Neutrophil (primary cell): Measurements from ENCODE around the gene NNT.
"Not testable (repeated sequence)": the region's sequence is repeated elsewhere in the genome, so short reads cannot be mapped to it uniquely, and the experiment has no call there.

ENCODE experiments used
- H3K27ac ChIP-seq: fragments of 200-600 bp; sonication (generic); 2 replicates; pipeline ENCODE4 v1.5.1; 2016; ENCODE audit warnings: mild to moderate bottlenecking, moderate library complexity
- H3K27me3 ChIP-seq: fragments of 200-600 bp; sonication (generic); 2 replicates; pipeline ENCODE4 v1.6.0; 2016; ENCODE audit warnings: mild to moderate bottlenecking
- H3K36me3 ChIP-seq: fragments of 200-600 bp; sonication (generic); 2 replicates; pipeline ENCODE4 v1.5.1; 2017
- H3K4me1 ChIP-seq, 2 experiments: fragments of 200-600 bp in 1 of 2; sonication (generic) in 1 of 2; 1 replicate in 1 of 2; 2 replicates in 1 of 2; pipeline versions ENCODE4 v1.5.1 to v1.6.1; 2013 to 2016; ENCODE audit warnings: low read depth in 1 of 2, low read length in 1 of 2, mild to moderate bottlenecking in 1 of 2, moderate library complexity in 1 of 2; ENCODE audit not compliant: control insufficient read depth in 1 of 2, insufficient read depth in 1 of 2
- H3K4me3 ChIP-seq, 2 experiments: fragments of 200-600 bp in 1 of 2; sonication (generic) in 1 of 2; 1 replicate in 1 of 2; 2 replicates in 1 of 2; pipeline ENCODE4 v1.5.1; 2013 to 2016; ENCODE audit warnings: low read depth in 1 of 2, low read length in 1 of 2, mild to moderate bottlenecking in 1 of 2, moderate library complexity in 1 of 2
- H3K9me3 ChIP-seq: fragments of 200-600 bp; sonication (generic); 2 replicates; pipeline ENCODE4 v1.5.1; 2016
- CTCF ChIP-seq: fragments of 200-600 bp; sonication (generic); IDR thresholded peaks from 2 replicates; pipeline ENCODE4 v1.5.1; 2016; ENCODE audit warnings: antibody characterized with exemption

NNT gene

DNA sequence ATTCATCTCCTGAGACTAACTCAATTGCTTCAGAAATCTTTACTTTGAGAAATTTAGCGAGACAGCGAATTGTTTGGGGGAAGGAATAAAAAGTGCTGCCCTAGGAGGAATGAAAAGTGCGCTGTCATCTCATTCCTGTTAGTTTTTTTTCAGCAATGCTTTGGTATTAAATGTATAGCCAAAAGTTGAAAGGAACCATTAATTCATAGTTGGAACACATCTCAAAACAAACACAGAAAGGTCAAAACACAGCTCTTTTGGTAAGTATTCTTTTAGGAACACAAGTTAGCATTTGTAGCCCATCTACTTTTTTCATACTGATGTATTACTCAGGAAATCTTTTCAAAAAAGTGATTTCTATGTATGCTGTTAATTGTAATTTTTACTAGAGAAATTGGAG lies 109.1 kb downstream of the NNT start:
- Histone ChIP-seq H3K27me3 (no peaks in the 10 kb centered on the region), H3K36me3 (no peaks in the 10 kb centered on the region), H3K9me3 (no peaks in the 10 kb centered on the region), H3K4me1 (no peaks in the 10 kb centered on the region), H3K4me3 (no peak overlapping the region), H3K27ac (no peak overlapping the region)
- no peak for TF ChIP-seq CTCF

- not testable (repeated sequence) for H3K4me1 ChIP-seq, H3K36me3 ChIP-seq, H3K9me3 ChIP-seq, H3K27ac ChIP-seq, H3K27me3 ChIP-seq, H3K4me3 ChIP-seq
Measured at GRCh38 chr5:43719783-43720182, 116.8 kb downstream of the NNT start.

DNA sequence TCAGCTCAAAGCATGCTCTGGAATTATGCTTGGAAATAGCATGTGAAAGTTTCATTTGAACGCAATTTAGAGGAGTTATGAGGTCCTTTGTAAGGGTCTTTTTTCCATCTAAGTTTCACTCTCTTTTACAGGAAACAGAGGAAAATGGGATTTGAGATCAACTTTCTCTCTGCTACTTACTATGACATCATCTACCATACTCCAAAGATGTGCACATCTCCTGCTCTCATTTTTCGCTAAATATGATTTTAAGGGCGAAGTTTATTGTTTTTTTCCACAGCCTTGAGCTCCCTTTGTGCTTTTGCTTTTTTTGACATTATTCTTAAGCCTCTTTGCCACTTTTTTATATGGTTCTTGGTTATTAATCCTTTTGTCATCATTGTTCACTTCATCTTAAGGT lies 125.6 kb downstream of the NNT start:
- Histone ChIP-seq H3K27me3 (peaks cover 26% of the 10 kb centered on the region), H3K4me1 (no peaks in the 10 kb centered on the region), H3K36me3 (no peaks in the 10 kb centered on the region), H3K9me3 (no peaks in the 10 kb centered on the region), H3K4me3 (no peak overlapping the region), H3K27ac (no peak overlapping the region)
- TF ChIP-seq CTCF, result no peak

- Histone ChIP-seq H3K27me3 (peaks cover 24% of the 10 kb centered on the region), H3K27ac (no peak overlapping the region), H3K9me3 (no peaks in the 10 kb centered on the region), H3K4me3 (no peak overlapping the region), H3K36me3 (no peaks in the 10 kb centered on the region), H3K4me1 (no peaks in the 10 kb centered on the region)
- TF ChIP-seq CTCF, result no peak
Measured at GRCh38 chr5:43729846-43730478, 127.0 kb downstream of the NNT start.

- no peak for TF ChIP-seq CTCF
- no peaks in the 10 kb centered on the region for H3K36me3 ChIP-seq
- H3K4me1 ChIP-seq, result no peaks in the 10 kb centered on the region
- H3K4me3 ChIP-seq, result no peak overlapping the region
- H3K9me3 ChIP-seq, result no peaks in the 10 kb centered on the region
- H3K27me3 ChIP-seq, result peaks cover 14% of the 10 kb centered on the region
- H3K27ac ChIP-seq, result no peak overlapping the region
Measured at GRCh38 chr5:43730832-43731342, 127.9 kb downstream of the NNT start.

GRCh38 chr5:43731573-43731972 lies 128.6 kb downstream of the NNT start:
- Histone ChIP-seq H3K36me3 (no peaks in the 10 kb centered on the region), H3K27me3 (peaks cover 8% of the 10 kb centered on the region), H3K4me1 (no peaks in the 10 kb centered on the region), H3K9me3 (no peaks in the 10 kb centered on the region), H3K27ac (no peak overlapping the region), H3K4me3 (no peak overlapping the region)
- no peak for TF ChIP-seq CTCF

- not testable (repeated sequence) for H3K36me3 ChIP-seq, H3K9me3 ChIP-seq, H3K27ac ChIP-seq, H3K27me3 ChIP-seq, H3K4me3 ChIP-seq, H3K4me1 ChIP-seq
Measured at GRCh38 chr5:43745923-43746548, 143.1 kb downstream of the NNT start.
